GM18870 (cell line): ENCODE results near the gene SLC9A8.
"Not testable (repeated sequence)": the region's sequence is repeated elsewhere in the genome, so short reads cannot be mapped to it uniquely, and the experiment has no call there.

Experiments used
- ATAC-seq: cut with Tn5 transposase; IDR thresholded peaks from one replicate; pipeline ENCODE4 v1.9.1; 2021; ENCODE audit warnings: moderate library complexity; ENCODE audit not compliant: unreplicated experiment

Gene SLC9A8

GRCh38 chr20:49846206-49846807 is 33.7 kb downstream of the SLC9A8 start:
- no peak for ATAC-seq

- no peak for ATAC-seq
Measured at GRCh38 chr20:49850463-49851230, 38.0 kb downstream of the SLC9A8 start.

- no peak for ATAC-seq
Measured at GRCh38 chr20:49851231-49851705, 38.6 kb downstream of the SLC9A8 start.

- ATAC-seq: no peak
Measured at GRCh38 chr20:49851991-49852390, 39.4 kb downstream of the SLC9A8 start.

- ATAC-seq: no peak
Measured at GRCh38 chr20:49852522-49853080, 40.0 kb downstream of the SLC9A8 start.

GRCh38 chr20:49853640-49854039 is 41.0 kb downstream of the SLC9A8 start:
- ATAC-seq: no peak

- no peak for ATAC-seq
Measured at GRCh38 chr20:49854190-49854875, 41.7 kb downstream of the SLC9A8 start.

- ATAC-seq: no peak
Measured at GRCh38 chr20:49856904-49857303, 44.3 kb downstream of the SLC9A8 start.

GRCh38 chr20:49858076-49858585 is 45.5 kb downstream of the SLC9A8 start:
- no peak for ATAC-seq

GRCh38 chr20:49859011-49859410 is 46.4 kb downstream of the SLC9A8 start:
- no peak for ATAC-seq

- ATAC-seq: no peak
Measured at GRCh38 chr20:49859807-49860206, 47.2 kb downstream of the SLC9A8 start.

GRCh38 chr20:49861232-49861631 is 48.6 kb downstream of the SLC9A8 start:
- ATAC-seq: not testable (repeated sequence)

GRCh38 chr20:49862607-49863200 is 50.1 kb downstream of the SLC9A8 start:
- ATAC-seq: no peak

- ATAC-seq: no peak
Measured at GRCh38 chr20:49863666-49864065, 51.0 kb downstream of the SLC9A8 start.

GRCh38 chr20:49865559-49865958 is 52.9 kb downstream of the SLC9A8 start:
- no peak for ATAC-seq

GRCh38 chr20:49866051-49866450 is 53.4 kb downstream of the SLC9A8 start:
- no peak for ATAC-seq

- ATAC-seq: no peak
Measured at GRCh38 chr20:49867453-49868215, 55.0 kb downstream of the SLC9A8 start.

- no peak for ATAC-seq
Measured at GRCh38 chr20:49868538-49868937, 55.9 kb downstream of the SLC9A8 start.

GRCh38 chr20:49868964-49869363 is 56.3 kb downstream of the SLC9A8 start:
- ATAC-seq: no peak

- no peak for ATAC-seq
Measured at GRCh38 chr20:49870261-49870660, 57.6 kb downstream of the SLC9A8 start.
